Stimulated activated CD4-positive, alpha-beta T cell treated with anti-CD3 and anti-CD28 coated beads, Interleukin-12 subunit alpha, Interleukin-12 subunit beta, amount 100 ng/mL, for 24 hours (primary cell): ENCODE data around the gene ZNRF2.

Experiments used
- DNase-seq, 2 experiments: peaks; one replicate each; pipeline ENCODE4 v3.0.0-alpha.2; 2020; ENCODE audit warnings: low read depth in 2 of 2

ZNRF2 gene

DNA sequence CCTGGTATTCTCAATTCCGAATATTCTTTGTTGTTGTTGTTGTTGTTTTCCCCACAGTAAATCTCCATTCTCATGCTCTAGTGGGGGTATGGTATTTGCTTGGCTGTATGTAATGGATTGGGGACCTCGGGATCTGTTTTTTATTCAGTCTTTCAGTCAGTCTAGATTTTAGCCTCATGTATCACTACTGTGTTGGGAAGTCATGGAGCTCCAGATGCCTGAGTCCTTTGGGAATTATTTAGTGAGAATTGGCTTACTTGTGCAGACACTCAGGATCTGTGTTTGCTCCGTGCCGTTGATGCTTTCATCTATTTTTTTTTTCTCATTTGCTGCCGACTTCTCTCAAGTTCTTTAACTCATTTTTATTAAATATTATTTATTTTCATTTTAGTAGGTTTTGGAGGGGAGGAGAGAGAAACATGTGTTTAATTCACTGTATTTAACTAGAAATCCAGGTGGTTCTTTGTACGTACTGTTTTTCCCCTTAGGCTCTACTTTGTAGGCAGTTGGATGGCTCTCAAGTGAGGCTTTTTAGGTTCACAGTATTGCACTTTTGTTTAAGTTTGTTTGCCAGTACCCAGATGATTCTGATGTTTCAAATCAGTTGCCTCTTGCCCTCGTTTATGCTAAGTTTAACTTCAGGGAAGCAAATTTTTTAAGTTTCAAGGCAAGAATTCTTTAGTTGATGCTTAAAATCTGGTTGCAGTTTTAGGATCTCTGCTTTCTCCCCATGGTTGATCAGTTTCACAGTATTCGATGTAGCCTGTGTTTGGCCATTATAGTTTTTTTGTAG is 36.9 kb downstream of the ZNRF2 start:
- DNase-seq = no peak

DNA sequence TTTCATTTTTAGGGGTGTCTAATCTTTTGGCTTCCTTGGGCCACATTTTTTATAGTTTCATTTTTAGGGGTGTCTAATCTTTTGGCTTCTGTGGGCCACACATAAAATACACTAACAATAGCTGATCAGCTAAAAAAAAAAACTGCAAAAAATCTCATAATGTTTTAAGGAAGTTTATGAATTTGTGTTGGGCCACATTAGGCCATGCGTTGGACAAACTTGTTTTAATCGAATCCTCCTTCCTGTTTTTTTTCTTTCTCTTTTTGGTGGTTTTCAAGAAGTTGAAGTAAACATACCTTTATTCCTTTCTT is 37.4 kb downstream of the ZNRF2 start:
- no peak for DNase-seq

DNA sequence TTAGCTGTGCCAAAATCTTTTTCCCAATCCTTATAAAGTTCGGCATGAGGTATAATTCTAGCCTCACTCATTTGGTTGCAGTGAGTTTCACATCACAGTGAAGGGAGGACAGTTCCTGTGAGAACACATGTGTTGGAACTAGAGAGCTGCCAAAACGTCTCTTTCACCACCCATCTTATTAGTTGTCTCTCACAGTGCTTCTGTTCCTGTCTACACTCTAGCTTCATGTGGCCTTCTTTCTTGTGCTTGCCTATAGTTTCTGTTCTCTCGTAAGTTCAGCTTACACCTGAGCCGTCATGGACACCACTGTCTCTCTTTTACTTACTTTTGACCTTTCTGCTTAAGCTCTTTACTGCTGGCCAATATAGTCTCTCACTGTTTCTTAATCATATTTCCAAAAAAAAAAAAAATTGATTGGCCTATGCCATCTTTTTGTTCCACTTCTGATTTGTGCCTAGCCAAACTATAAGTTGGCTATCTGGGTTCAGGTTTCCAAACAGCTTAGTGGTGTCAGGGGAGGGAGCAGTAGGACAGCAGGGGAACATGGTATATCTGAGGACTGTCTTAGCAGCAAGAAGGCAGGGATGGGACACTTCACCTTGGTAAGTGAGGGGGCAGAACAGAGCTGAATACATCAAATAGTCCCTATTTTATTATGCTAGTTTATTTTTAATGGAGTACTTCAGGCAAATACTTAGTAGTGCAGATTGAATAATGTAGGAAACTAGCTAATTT is 38.0 kb downstream of the ZNRF2 start:
- DNase-seq = no peak

DNA sequence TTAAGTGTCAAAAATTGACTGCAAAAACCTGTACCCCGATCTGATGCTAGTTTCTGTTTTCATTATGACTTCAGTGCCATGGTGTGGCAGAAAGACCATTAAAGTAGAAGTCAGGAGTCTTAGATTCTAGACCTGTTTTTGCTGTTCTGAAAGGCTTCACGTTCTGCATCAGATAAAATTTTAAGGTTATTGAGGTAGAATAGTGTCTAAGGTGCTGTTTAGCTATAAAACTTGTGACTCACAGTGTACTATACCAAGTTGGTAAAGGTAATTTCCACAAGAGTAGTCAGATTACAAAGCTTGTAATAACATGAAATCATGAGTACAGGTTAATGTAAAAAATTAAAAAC is 38.6 kb downstream of the ZNRF2 start:
- DNase-seq = no peak

DNA sequence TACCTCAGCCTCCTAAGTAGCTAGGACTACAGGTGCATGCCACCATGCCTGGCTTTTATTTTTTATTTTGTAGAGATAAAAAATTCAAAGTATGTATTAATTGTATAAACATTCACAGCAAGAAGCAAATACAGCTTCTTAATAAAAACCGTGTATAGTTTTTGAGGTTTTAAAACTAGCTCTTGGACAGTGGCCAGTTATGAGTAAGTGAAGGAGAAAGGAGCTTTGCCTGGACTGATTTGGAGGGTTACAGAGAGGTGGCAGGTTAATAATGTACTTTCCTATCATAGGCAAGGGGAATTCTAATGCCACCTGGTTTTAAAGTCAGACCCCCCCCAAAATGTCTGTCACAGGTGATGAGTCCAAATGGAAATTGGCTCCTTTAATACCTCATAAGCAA is 43.4 kb downstream of the ZNRF2 start:
- DNase-seq = no peak

DNA sequence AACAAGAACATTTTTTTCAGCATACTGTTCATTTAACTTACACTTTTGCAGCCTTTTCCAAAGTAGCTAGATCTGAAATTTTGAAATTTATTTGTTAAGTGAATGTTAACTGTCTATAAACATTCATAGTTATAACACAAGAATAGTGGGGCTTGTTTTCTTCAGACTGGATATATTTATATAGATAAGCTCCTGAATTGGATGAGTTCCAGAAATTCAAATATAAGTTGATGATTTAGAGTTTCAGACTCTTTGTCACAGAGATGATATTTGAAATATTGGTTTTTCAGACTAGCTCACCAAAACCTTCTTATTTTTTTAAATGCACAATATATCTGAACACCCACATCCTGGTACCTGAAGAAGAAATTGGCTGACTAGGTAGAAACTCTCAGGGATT is 44.0 kb downstream of the ZNRF2 start:
- DNase-seq = no peak

DNA sequence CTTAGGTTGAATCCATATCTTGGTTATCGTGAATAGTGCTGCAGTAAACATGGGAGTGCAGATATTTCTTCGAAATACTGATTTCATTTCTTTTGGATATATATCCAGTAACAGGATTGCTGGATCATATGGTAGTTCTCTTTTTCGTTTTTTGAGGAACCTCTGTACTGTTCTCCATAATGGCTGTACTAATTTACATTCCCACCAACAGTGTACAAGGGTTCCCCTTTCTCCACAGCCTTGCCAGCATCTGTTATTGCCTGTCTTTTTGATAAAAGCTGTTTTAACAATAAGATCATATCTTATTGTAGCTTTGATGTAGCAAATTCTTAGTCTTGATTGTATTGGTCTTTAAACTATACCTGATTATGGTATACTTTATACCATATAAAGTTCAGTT is 45.3 kb downstream of the ZNRF2 start:
- no peak for DNase-seq

DNA sequence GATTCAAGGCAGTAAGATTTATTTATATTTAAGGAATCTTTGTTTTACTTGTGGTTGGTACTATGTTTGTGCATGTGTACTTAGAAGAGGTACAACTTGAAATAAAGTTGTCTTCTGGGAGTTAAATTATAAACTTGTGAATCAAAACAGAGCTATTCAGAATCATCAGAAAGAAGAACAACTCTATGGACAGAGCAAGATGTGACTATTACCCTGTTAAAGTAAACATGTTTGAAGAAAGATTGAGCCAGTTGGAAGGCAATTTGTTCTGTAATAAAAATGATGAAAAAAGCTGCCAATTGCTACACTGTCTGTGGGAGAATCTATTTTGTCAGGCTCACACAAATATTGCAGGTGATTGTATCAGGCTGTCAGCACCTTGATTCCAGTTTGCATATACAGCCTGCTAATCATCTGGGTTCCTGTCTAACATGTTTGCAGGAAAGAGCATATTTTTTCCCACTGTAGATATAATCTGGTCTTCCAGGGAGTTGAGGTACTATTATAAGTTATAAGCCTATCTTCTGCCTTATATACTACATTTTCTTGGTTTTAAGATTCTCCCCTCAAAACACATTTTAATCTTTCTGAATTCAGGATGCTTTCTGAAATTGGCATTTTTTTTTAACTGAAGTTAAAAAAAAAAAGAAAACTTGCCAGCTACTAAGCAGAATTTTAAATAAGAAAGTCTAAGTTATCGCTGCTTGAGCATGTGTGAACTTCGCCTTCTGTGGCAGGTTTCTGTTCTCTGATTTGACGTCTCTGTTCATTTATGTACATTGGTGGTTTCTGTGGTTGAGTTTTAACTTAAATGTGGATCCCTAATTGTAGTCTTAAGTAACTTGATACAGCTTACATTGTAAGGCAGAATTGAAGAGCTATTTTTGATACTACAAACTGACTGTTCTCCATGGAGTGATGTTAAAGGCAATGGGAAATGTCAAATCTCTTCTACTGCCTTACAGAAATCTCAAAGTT is 46.0 kb downstream of the ZNRF2 start:
- DNase-seq = no peak

DNA sequence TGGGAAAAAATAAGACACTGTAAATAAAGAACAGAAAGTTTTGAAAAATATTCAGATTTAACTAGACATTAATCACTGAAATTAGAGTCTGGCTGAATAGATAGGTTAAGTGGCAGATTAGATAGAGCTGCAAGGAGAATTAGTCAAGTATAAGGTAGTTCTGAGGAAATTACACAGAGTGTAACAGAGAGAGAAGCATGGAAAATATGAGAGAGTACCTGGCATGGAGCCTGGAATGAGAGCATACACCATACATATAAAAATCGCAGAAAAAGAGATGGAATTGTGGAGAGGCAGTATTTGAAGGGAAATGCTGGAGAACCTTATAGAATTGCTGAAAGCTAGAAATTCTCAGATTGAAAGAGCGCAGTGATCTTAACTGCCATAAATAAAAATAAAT is 46.9 kb downstream of the ZNRF2 start:
- DNase-seq = no peak

DNA sequence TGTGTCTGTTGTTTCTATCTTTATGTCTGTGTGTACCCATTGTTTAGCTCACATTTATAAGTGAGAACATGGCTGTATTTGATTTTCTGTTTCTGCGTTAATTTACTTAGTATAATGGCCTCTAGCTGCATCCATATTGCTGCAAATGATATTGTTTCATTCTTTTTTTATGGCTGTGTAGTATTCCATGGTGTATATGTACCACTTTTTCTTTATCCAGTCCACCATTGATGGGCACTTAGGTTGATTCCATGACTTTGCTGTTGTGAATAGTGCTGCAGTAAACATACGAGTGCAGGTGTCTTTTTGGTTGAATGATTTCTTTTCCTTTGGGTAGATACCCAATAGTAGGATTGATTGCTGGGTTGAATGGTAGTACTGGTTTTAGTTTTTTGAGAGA is 48.2 kb downstream of the ZNRF2 start:
- no peak for DNase-seq

DNA sequence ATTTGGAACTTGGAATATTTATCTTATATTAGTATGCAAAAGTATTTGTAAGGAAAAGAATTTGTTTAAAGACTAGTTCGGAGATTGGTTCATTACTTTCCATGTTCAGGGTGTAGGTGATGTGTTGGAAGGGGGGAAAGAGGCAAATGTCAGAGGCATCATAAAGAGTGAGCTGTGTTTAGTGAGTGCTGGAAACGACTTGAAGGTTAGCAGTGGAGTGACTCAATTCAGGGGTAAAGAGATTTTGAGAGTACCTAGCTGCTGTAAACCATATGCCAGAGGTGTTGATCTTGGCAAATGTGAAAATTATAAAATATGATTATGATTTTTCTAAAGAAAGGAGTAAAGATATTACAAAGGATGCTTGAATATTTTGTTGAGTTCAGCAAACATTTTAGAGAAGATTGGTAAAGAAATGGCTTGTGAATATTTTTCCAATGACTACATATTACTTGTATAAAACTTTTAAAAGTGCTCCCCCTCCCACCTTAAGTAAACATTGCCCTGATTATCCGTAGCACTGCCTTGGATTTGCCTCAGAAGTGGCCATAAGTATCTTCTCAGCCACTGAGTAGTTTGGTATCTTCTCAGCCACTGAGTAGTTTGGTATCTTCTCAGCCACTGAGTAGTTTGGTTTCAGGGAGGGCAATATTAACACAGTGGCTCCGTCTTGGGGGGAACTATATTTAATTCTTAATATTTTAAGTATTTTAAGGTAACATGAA is 51.5 kb downstream of the ZNRF2 start:
- no peak for DNase-seq

DNA sequence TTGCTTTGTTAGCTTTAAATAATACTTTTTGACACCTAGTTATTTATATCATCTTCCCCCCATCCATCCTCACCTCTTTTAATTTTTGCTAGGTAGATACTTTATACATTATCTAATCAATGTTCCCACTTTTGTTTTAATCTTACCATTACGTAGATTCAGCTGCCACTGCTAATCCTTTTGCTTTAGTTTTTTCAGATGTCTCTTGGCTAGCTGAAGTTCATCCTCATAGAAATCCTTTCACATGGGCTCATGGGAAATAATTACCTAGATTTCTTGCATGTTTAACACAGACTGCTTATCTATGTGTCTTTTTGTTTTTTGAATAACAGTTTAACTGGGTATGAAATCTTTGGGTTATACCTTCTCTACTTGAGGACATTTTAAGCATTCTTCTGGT is 60.1 kb downstream of the ZNRF2 start:
- DNase-seq = no peak

DNA sequence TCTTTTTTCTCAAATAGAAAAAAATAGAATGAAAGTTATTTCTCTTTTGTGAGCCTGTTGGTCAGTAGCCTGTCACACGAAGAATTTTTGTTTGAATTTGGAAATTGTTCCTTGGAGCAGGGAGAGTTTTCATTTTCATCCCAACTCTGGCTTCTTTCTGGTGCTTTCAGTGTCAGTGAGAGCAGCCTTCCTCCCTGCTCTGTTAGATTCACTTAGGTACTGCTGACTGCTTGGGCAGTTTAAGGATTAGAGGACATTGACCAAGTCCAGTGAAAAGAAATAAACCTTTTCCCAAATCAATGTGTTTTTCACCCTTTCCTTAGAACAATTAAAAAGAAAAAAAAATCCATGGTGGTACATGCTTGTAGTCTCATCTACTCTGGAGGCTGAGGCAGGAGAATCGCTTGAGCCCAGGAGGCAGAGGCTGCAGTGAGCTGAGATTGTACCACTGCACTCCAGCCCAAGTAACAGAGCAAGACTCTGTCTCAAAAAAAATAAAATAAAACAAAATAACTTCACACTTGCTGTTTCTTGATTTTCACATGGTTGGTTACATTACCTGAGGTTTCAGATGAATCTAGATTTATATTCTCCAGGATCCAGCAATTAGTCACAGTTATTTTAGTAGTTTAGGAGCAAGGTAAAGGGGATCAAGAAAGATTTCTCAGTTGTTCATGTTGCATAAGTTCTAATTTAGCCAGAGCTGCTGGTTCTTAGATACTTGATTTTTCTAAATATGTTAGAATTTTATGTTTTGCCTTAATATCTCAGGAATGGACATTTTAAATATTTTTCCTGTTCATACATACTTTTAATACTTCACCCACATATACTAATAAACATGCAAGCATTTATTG is 63.1 kb downstream of the ZNRF2 start:
- no peak for DNase-seq

DNA sequence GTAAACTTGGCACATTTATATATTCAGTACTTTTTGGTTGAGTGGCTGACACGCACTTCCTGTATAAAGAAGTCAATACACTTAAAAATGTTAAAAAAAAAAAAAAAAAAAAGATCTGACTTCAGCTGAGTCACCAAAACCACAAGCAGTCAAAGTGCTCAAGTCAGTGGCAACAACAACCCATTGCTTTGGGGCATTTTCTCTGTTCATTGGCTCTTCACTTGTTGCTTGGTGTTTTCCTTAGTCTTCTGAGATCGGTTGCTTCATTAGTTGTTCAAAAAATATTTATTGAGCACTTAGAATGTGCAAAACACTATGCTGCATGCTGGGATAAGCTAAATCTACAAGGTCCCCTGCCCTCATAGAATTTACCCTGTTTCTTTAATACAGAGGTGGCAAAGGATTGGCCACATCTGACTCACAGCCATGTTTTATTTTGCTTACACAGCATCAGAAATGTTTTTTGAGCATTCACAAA is 63.7 kb downstream of the ZNRF2 start:
- DNase-seq = no peak

DNA sequence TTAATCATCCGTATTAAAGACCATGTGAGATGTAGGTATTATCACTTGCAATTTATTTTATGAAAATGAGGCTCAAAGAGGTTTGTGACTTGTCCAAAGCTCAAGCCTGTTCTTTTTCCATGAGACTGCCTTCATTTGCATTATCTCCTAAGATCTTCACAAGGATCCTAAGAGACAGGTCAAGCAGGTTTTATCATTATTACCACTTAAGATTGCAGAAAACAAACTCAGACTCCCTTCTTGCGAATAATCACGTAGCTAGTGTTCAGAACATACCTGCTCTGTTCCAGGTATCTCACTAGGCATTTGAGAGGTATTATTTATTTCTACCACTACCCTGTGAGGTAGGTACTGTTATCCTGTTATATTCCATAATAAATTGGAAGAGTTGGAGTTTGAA is 64.8 kb downstream of the ZNRF2 start:
- no peak for DNase-seq

DNA sequence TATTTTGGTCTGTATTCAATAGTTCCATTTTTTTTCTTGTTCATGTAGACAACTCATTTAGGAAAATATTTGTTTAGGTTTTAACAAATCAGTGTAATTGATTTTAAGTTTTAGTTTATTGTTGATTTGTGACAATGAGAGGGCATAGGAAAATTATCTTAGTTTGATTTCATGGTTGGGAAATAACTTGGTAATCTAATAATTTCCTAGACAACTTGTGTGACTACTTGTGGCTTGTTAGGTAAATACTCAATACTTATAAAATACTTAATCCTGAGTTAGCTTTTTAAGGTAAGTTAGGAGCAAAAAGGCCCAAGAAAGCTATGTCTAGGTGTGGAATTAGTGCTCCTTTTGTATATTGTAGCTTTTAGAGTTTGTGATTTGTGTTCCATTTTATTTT is 65.4 kb downstream of the ZNRF2 start:
- no peak for DNase-seq

DNA sequence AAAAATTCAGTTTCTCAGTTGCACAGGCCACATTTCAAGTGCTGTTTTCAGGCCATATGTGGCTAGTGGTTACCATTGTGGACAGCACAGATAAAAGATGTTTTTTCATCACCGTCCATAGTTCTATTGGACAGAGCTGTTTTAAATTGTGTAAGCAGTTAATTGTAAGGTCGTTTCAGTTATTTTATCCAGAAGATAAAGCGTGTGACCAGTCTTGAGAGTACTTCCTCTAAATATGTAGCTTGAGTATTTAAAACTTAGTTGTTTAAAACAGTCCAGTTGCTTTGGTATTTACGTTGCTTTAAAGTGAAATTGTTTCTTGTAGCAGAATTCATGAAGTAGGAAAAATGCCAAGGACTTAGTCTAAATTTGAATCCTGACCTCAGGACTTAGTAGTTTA is 66.9 kb downstream of the ZNRF2 start:
- no peak for DNase-seq

DNA sequence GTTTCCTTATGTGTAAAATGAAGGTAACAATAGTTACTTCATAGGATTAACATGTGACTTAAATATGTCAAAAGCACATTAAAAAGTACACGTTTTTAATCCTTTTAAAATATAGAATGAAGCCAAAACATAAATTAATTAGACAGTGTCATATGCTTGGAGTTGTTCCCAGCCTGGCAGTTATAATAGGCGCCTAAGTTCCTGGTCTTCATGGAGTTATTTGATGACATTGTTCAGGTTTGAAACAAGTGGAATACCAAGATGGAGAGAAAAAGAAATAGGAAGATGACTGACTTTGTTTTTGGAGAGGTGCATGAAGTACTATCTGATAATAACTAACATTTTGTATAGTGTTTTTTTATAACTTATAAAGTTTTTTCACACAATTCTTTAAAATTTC is 67.3 kb downstream of the ZNRF2 start:
- no peak for DNase-seq

DNA sequence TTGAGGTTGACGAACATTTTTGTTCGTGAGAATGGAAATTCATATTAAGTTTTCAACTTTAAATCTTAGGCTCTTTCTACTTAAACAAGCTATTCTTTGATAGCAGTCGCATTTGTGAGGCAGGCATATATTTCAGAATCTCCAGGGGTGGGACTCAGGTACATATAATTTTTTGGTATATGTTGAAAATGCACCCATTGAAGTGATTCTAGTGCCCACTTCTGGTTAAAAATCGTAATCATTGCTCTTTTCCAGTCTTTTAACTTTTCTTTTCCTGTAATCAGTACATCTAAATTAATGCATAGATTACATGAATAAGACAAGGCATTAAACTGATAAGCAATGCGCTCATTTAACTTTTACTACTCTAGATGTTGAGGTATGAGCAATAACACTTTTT is 67.8 kb downstream of the ZNRF2 start:
- DNase-seq = no peak

DNA sequence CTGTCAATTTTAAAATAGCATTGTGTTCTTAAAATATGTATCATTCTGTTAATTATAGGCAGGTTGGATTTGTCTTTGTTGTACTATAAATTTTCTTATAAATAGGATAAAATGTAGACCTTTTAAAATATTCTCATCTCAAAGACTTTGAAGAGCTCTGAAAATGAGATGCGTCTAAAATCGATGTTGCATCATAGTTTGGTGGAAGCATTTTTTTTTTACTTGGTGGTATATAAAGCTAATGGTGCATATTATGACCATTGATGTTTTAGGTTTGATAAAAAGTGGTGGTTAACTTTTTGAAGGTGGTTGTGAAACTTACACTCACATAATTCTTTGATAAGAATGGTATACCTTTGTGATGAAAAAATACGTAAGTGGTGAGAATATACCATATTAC is 69.1 kb downstream of the ZNRF2 start:
- DNase-seq = no peak
